Neuron (in vitro differentiated cells): ENCODE measurements around the gene CASS4.
"Not testable (repeated sequence)": the region's sequence is repeated elsewhere in the genome, so short reads cannot be mapped to it uniquely, and the experiment has no call there.

Source experiments
- H2AFZ ChIP-seq: one replicate; pipeline ENCODE4 v1.6.1; 2013; ENCODE audit warnings: low read depth, mild to moderate bottlenecking, inconsistent platforms, low read length, moderate library complexity
- H3K27me3 ChIP-seq: one replicate; pipeline ENCODE4 v1.6.1; 2013; ENCODE audit warnings: low read length; ENCODE audit not compliant: insufficient read depth
- H3K36me3 ChIP-seq: one replicate; pipeline ENCODE4 v1.6.1; 2013; ENCODE audit warnings: low read length; ENCODE audit not compliant: insufficient read depth
- H3K4me1 ChIP-seq: one replicate; pipeline ENCODE4 v1.6.1; 2013; ENCODE audit warnings: low read length; ENCODE audit not compliant: insufficient read depth
- H3K4me3 ChIP-seq: 2 replicates; pipeline ENCODE4 v1.5.1; 2013; ENCODE audit warnings: mild to moderate bottlenecking, low read length, moderate library complexity
- H3K9me3 ChIP-seq: one replicate; pipeline ENCODE4 v1.6.1; 2013; ENCODE audit warnings: low read length

Gene CASS4

GRCh38 chr20:56400001-56400640 is 11.9 kb upstream of the CASS4 start:
- H3K4me1 ChIP-seq, result no peaks in the 10 kb centered on the region
- H3K36me3 ChIP-seq, result peaks cover 83% of the 10 kb centered on the region
- H3K4me3 ChIP-seq, result no peak overlapping the region
- H3K9me3 ChIP-seq, result no peaks in the 10 kb centered on the region
- no peak overlapping the region for H2AFZ ChIP-seq
- H3K27me3 ChIP-seq, result no peaks in the 10 kb centered on the region

DNA sequence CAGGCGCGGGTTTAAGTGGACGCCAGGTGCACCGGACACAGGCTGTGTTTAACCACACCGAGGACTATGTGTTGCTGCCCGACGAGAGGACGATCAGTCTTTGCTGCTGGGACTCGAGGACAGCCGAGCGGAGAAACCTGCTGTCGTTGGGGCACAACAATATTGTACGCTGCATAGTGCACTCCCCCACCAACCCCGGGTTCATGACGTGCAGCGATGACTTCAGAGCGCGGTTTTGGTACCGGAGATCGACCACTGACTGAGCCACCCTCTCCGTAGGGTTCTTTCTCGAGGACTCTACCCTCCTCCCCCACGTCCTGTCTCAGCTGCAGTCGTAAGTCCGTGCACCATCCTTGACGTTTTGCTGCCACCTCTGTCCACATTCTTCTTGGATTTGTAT is 8.6 kb upstream of the CASS4 start:
- Histone ChIP-seq H3K9me3 (no peaks in the 10 kb centered on the region), H3K4me1 (no peaks in the 10 kb centered on the region), H3K4me3 (no peak overlapping the region), H3K36me3 (peaks cover 72% of the 10 kb centered on the region), H2AFZ (no peak overlapping the region), H3K27me3 (no peaks in the 10 kb centered on the region)

DNA sequence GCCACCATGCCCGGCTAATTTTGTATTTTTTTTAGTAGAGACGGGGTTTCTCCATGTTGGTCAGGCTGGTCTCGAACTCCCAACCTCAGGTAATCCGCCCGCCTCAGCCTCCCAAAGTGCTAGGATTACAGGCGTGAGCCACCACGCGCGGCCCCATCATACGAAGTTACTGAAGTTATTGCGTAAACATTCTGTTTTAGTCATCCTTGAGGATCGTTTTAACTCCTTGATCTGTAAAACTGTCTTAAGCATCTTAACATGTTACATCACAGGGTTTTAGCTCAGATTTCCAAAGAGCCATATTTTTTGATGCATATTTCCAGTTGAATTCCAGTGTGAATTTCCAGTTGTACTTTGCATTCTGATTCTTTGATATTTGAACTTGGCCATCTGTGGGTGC is 6.7 kb upstream of the CASS4 start:
- H3K36me3 ChIP-seq, result peaks cover 61% of the 10 kb centered on the region

DNA sequence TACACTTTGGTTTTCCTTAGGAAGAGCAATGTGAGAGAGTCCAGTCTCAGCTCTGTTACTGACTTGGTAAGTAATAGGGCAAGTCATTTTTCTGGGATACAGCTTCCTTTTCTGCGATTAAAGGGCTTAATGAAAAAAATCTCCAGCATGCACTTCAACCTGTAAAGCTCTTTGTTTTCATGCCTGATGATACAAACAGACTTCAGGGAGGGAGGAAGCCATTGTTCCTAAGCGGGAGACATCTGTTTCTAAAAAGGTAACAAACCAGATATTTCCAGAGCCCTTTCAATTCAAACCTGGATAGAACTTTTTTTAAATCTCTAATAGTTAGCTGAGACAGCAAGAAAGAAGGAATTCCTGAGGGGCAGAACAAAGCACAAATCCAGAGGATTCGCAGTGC is 5.2 kb upstream of the CASS4 start:
- Histone ChIP-seq H3K36me3 (peaks cover 52% of the 10 kb centered on the region), H3K4me3 (no peak overlapping the region), H3K9me3 (no peaks in the 10 kb centered on the region), H3K4me1 (no peaks in the 10 kb centered on the region), H2AFZ (no peak overlapping the region), H3K27me3 (no peaks in the 10 kb centered on the region)

More for the DNA sequence above, 6.7 kb upstream of the CASS4 start:
- not testable (repeated sequence) for H3K27me3 ChIP-seq, H3K4me1 ChIP-seq, H2AFZ ChIP-seq, H3K9me3 ChIP-seq, H3K4me3 ChIP-seq

- Histone ChIP-seq H3K4me3 (no peak overlapping the region), H3K4me1 (no peaks in the 10 kb centered on the region), H3K27me3 (no peaks in the 10 kb centered on the region), H3K36me3 (peaks cover 30% of the 10 kb centered on the region), H2AFZ (no peak overlapping the region), H3K9me3 (no peaks in the 10 kb centered on the region)
These were observed 2.5 kb upstream of the CASS4 start for GRCh38 chr20:56409521-56409920.

GRCh38 chr20:56409956-56410355 is 2.1 kb upstream of the CASS4 start:
- no peaks in the 10 kb centered on the region for H3K27me3 ChIP-seq
- H3K36me3 ChIP-seq, result peaks cover 30% of the 10 kb centered on the region
- no peaks in the 10 kb centered on the region for H3K9me3 ChIP-seq

GRCh38 chr20:56411287-56411686 is 773 bp upstream of the CASS4 start:
- not testable (repeated sequence) for H2AFZ ChIP-seq, H3K27me3 ChIP-seq, H3K4me3 ChIP-seq, H3K9me3 ChIP-seq, H3K4me1 ChIP-seq
- H3K36me3 ChIP-seq, result peaks cover 22% of the 10 kb centered on the region

More at GRCh38 chr20:56409956-56410355, 2.1 kb upstream of the CASS4 start:
- no peaks in the 10 kb centered on the region for H3K4me1 ChIP-seq
- H2AFZ ChIP-seq, result no peak overlapping the region
- H3K4me3 ChIP-seq, result no peak overlapping the region

- Histone ChIP-seq H3K9me3 (no peaks in the 10 kb centered on the region), H2AFZ (no peak overlapping the region), H3K27me3 (no peaks in the 10 kb centered on the region), H3K36me3 (peaks cover 12% of the 10 kb centered on the region), H3K4me1 (no peaks in the 10 kb centered on the region), H3K4me3 (no peak overlapping the region)
These were observed 372 bp downstream of the CASS4 start for GRCh38 chr20:56412473-56412790.

GRCh38 chr20:56412949-56413348 is 889 bp downstream of the CASS4 start:
- H3K27me3 ChIP-seq, result no peaks in the 10 kb centered on the region
- H3K4me3 ChIP-seq, result no peak overlapping the region
- peaks cover 9% of the 10 kb centered on the region for H3K36me3 ChIP-seq
- H2AFZ ChIP-seq, result no peak overlapping the region
- no peaks in the 10 kb centered on the region for H3K9me3 ChIP-seq
- no peaks in the 10 kb centered on the region for H3K4me1 ChIP-seq

GRCh38 chr20:56414842-56415765 is 3.0 kb downstream of the CASS4 start:
- no peaks in the 10 kb centered on the region for H3K4me1 ChIP-seq

DNA sequence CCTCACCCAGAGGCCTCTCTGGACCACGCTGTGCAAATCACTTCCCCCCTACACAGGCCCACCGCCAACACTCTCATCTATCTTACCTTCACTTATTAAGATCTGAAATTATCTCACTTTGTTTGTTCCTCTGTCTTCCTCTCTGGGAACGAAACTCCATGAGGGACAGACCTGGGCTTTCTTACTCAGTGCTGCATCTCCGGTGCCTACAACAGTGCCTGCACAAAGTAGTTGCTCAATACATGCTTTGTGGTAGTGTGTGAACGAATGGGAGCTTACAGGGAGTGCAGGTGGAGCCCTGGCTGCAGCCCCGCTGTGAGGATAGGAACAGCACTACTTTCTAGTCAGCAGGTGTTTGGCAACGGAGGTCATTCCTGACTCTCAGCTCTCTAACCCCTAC is 5.3 kb downstream of the CASS4 start:
- H3K4me1 ChIP-seq, result peaks cover 3% of the 10 kb centered on the region
- no peaks in the 10 kb centered on the region for H3K27me3 ChIP-seq
- H3K9me3 ChIP-seq, result no peaks in the 10 kb centered on the region
- H3K36me3 ChIP-seq, result peaks cover 2% of the 10 kb centered on the region
- no peak overlapping the region for H3K4me3 ChIP-seq
- H2AFZ ChIP-seq, result no peak overlapping the region

More at GRCh38 chr20:56414842-56415765, 3.0 kb downstream of the CASS4 start:
- Histone ChIP-seq H2AFZ (no peak overlapping the region), H3K4me3 (no peak overlapping the region), H3K36me3 (peaks cover 4% of the 10 kb centered on the region), H3K9me3 (no peaks in the 10 kb centered on the region), H3K27me3 (no peaks in the 10 kb centered on the region)

DNA sequence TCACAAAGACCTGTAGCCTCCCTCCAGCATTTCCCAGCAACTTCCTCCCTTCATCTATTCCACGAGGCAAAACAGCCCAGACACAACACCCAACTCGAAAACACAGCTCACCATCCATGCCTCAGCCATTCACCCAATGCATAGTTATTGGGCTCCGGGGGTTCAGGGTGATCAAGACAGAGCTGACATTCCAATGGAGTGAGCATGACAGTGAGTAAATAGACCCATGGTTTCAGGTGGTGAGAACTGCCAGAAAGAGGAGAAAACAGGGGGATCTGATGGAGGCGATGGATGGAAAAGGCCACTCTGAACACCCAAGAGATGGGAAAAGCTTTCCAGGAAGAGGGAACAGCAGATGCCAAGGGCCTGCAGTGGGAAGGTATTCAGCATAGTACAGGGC is 5.9 kb downstream of the CASS4 start:
- H3K4me1 ChIP-seq, result peaks cover 9% of the 10 kb centered on the region
- H3K9me3 ChIP-seq, result no peaks in the 10 kb centered on the region
- no peak overlapping the region for H2AFZ ChIP-seq
- H3K4me3 ChIP-seq, result no peak overlapping the region
- no peaks in the 10 kb centered on the region for H3K27me3 ChIP-seq
- H3K36me3 ChIP-seq, result peaks cover 2% of the 10 kb centered on the region

DNA sequence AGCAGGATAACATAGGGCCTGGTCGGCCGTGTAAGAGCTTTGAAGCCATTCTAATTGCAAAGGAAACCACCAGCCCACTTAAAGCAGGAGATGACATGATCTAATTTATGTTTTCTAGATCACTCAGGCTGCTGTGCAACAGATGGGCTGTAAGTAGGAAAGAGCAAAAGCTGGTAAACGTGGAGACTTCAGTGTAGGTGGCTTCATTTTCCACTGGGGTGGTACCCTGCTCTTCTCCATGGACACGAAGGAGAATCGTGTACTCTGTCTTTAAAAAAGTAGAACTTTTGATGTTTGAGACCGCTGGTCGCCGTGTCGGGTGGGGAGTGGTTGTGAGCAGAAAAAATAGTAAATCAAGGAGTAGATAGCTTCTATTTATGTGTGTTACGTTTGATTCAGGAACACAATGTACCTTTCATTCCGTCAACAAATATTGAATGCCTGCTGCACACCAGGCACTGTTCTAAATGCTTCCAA is 6.4 kb downstream of the CASS4 start:
- no peak overlapping the region for H3K4me3 ChIP-seq
- H2AFZ ChIP-seq, result no peak overlapping the region
- no peaks in the 10 kb centered on the region for H3K27me3 ChIP-seq
- H3K9me3 ChIP-seq, result no peaks in the 10 kb centered on the region
- H3K4me1 ChIP-seq, result peaks cover 11% of the 10 kb centered on the region
- peaks cover 2% of the 10 kb centered on the region for H3K36me3 ChIP-seq
